Measurements from ENCODE around the gene FILIP1L. TPM values are rescaled to one million over a fixed set of nuclear protein-coding genes. Genes with fewer than 3 reads are reported as not detected.

FILIP1L gene
- total RNA-seq, 1 donor = 15.2 TPM

- peak; percentile 86 for DNase-seq (ENCODE audit: low read depth)
- TF ChIP-seq CTCF (IDR thresholded peaks at IDR 0.05; ENCODE audit: insufficient read depth, low read length) = peak; percentile 92
These were observed 306.0 kb downstream of the FILIP1L start for GRCh38 chr3:99808163-99808794.

GRCh38 chr3:99805160-99805559, 309.1 kb downstream of the FILIP1L start:
- no peak for TF ChIP-seq CTCF (IDR thresholded peaks at IDR 0.05; ENCODE audit: insufficient read depth, low read length)
- no peak for DNase-seq (ENCODE audit: low read depth)
- no peak overlapping the region for H3K4me3 ChIP-seq (ENCODE audit: low read depth, low read length)

More at GRCh38 chr3:99808163-99808794, 306.0 kb downstream of the FILIP1L start:
- no peak overlapping the region for H3K4me3 ChIP-seq (ENCODE audit: low read depth, low read length)

- H3K4me3 ChIP-seq (ENCODE audit: low read depth, low read length) = no peak overlapping the region
- no peak for TF ChIP-seq CTCF (IDR thresholded peaks at IDR 0.05; ENCODE audit: insufficient read depth, low read length)
- no peak for DNase-seq (ENCODE audit: low read depth)
These were observed 311.0 kb downstream of the FILIP1L start for GRCh38 chr3:99803297-99803696.

- no peak overlapping the region for H3K4me3 ChIP-seq (ENCODE audit: low read depth, low read length)
- DNase-seq (ENCODE audit: low read depth) = no peak
- TF ChIP-seq CTCF (IDR thresholded peaks at IDR 0.05; ENCODE audit: insufficient read depth, low read length) = no peak
These were observed 314.9 kb downstream of the FILIP1L start for GRCh38 chr3:99799422-99799821.

- no peak overlapping the region for H3K4me3 ChIP-seq (ENCODE audit: low read depth, low read length)
- DNase-seq (ENCODE audit: low read depth) = no peak
- TF ChIP-seq CTCF (IDR thresholded peaks at IDR 0.05; ENCODE audit: insufficient read depth, low read length) = no peak
These were observed 318.7 kb downstream of the FILIP1L start for GRCh38 chr3:99795573-99795972.

GRCh38 chr3:99794485-99794884, 319.8 kb downstream of the FILIP1L start:
- H3K4me3 ChIP-seq (ENCODE audit: low read depth, low read length) = no peak overlapping the region
- no peak for TF ChIP-seq CTCF (IDR thresholded peaks at IDR 0.05; ENCODE audit: insufficient read depth, low read length)
- no peak for DNase-seq (ENCODE audit: low read depth)

Data from fibroblast of the aortic adventitia (primary cell).